K562 (cell line): ENCODE data around the gene CYB5RL. TPM values are rescaled to one million over a fixed set of nuclear protein-coding genes. Genes with fewer than 3 reads are reported as not detected.
A peak's percentile ranks its signal among the peaks of the same experiment; 100 is the strongest.

Source experiments
- ATAC-seq: fragments of 200-7000 bp; cut with Tn5 transposase; 3 replicates; pipeline ENCODE4 v1.9.1; 2020; ENCODE audit warnings: moderate library complexity
- BruUV-seq: library from RNA; stranded (reverse); fragments of 400-500 nt; replicated peaks from 2 replicates; lab custom pipeline; 2021; lab: Mats Ljungman, UMichigan
- CTCF ChIA-PET: fragments of 300-600 bp; formaldehyde crosslinking; extraction: SDS; loops from one replicate; lab custom pipeline; 2021; ENCODE audit warnings: low intra/inter-chr PET ratio; lab: Yijun Ruan, JAX
- POLR2A ChIA-PET: fragments of 300-600, 350-650 bp; sonication (Branson Sonifier 250); formaldehyde crosslinking; extraction: SDS; loops from one replicate; lab custom pipeline; 2021; ENCODE audit warnings: antibody characterized with exemption, inconsistent platforms; lab: Yijun Ruan, JAX
- DNase-seq, 4 experiments: peaks; one replicate each; pipeline versions ENCODE4 v3.0.0 to v3.0.0-alpha.2; 2011 to 2018; ENCODE audit warnings: low spot score in 3 of 4, mixed read lengths in 3 of 4; ENCODE audit errors: extremely low read depth in 1 of 4
- FAIRE-seq: peaks from 2 replicates; lab custom pipeline; 2011; peaks lifted over from hg19 to GRCh38; lab: Jason Lieb, UNC
- H2AFZ ChIP-seq: 2 replicates; pipeline ENCODE4 v1.6.0; 2011; ENCODE audit warnings: low read depth, low read length, control low read depth, inconsistent platforms
- H3K27ac ChIP-seq: fragments of 200-600 bp; 3 replicates; pipeline ENCODE4 v1.8.0; 2011; ENCODE audit warnings: low read depth, mild to moderate bottlenecking, control low read depth, inconsistent platforms, low read length, moderate library complexity, mixed read lengths; ENCODE audit errors: extremely low read depth
- H3K27me3 ChIP-seq, 2 experiments: fragments of 300-600 bp in 1 of 2; 2 replicates in 1 of 2; 3 replicates in 1 of 2; pipeline versions ENCODE4 v1.6.0 to v1.8.0; 2011; ENCODE audit warnings: inconsistent platforms in 2 of 2, low read length in 2 of 2, mild to moderate bottlenecking in 1 of 2, mixed read lengths in 1 of 2, moderate library complexity in 1 of 2; ENCODE audit not compliant: control insufficient read depth in 2 of 2, insufficient read depth in 2 of 2
- H3K36me3 ChIP-seq: fragments of 300-600 bp; 3 replicates; pipeline ENCODE4 v1.8.0; 2011; ENCODE audit warnings: mild to moderate bottlenecking, low read length, inconsistent platforms; ENCODE audit not compliant: control insufficient read depth, insufficient read depth
- H3K4me1 ChIP-seq, 2 experiments: fragments of 200-600 bp in 1 of 2; replicated peaks in 1 of 2; 2 replicates in 1 of 2; 3 replicates in 1 of 2; pipeline versions ENCODE4 v1.5.1 to v1.8.0; 2011; ENCODE audit warnings: inconsistent platforms in 2 of 2, low read length in 2 of 2, mild to moderate bottlenecking in 1 of 2, mixed read lengths in 1 of 2, moderate library complexity in 1 of 2; ENCODE audit not compliant: control insufficient read depth in 2 of 2, insufficient read depth in 2 of 2
- H3K4me2 ChIP-seq: 2 replicates; pipeline ENCODE4 v1.6.1; 2011; ENCODE audit warnings: low read length, control low read depth, inconsistent platforms, mixed read lengths; ENCODE audit not compliant: insufficient read depth
- H3K4me3 ChIP-seq: fragments of 200-600 bp; sonication (generic), shearing (Covaris generic); 2 replicates; pipeline ENCODE4 v1.5.1; 2016; ENCODE audit warnings: control low read depth, inconsistent platforms
- H3K79me2 ChIP-seq: fragments of 200-600 bp; 3 replicates; pipeline ENCODE4 v1.8.0; 2011; ENCODE audit warnings: low read length, inconsistent platforms; ENCODE audit not compliant: control insufficient read depth, insufficient read depth
- H3K9ac ChIP-seq, 2 experiments: 2 replicates each; pipeline versions ENCODE4 v1.6.0 to v1.6.1; 2011; ENCODE audit warnings: low read depth in 2 of 2, low read length in 2 of 2, control low read depth in 1 of 2, inconsistent platforms in 1 of 2, mild to moderate bottlenecking in 1 of 2, mixed read lengths in 1 of 2; ENCODE audit not compliant: insufficient read depth in 1 of 2
- H3K9me1 ChIP-seq: one replicate; pipeline ENCODE4 v1.6.0; 2011; ENCODE audit warnings: inconsistent platforms, mild to moderate bottlenecking, low read length, moderate library complexity; ENCODE audit not compliant: control insufficient read depth, insufficient read depth
- H3K9me3 ChIP-seq: replicated peaks from 2 replicates; pipeline ENCODE4 v1.5.1; 2011; ENCODE audit warnings: low read depth, low read length, inconsistent platforms; ENCODE audit not compliant: control insufficient read depth, insufficient read depth
- H4K20me1 ChIP-seq: replicated peaks from 2 replicates; pipeline ENCODE4 v1.6.1; 2011; ENCODE audit warnings: low read length, inconsistent platforms, mixed read lengths; ENCODE audit not compliant: control insufficient read depth, insufficient read depth
- DNMT1 ChIP-seq: fragments of 450-650 bp; IDR thresholded peaks from 2 replicates; pipeline ENCODE4 v1.6.1; 2016; ENCODE audit warnings: antibody characterized with exemption, mild to moderate bottlenecking
- HNRNPLL ChIP-seq: fragments of 200-400 bp; formaldehyde crosslinking; IDR thresholded peaks from 2 replicates; pipeline ENCODE4 v1.6.1; 2017; ENCODE audit warnings: low read length, low read depth, mild to moderate bottlenecking; ENCODE audit not compliant: poor library complexity, severe bottlenecking
- KDM1A ChIP-seq, 2 experiments: fragments of 450-650 bp; IDR thresholded peaks; 2 replicates each; pipeline ENCODE4 v1.6.1; 2016; ENCODE audit warnings: mild to moderate bottlenecking in 2 of 2
- NFYB ChIP-seq: IDR thresholded peaks from 2 replicates; pipeline ENCODE4 v1.6.1; 2011; ENCODE audit warnings: mild to moderate bottlenecking, moderate library complexity; ENCODE audit not compliant: insufficient read length; ENCODE audit errors: extremely low read depth
- SIN3B ChIP-seq: fragments of 450-650 bp; IDR thresholded peaks from 2 replicates; pipeline ENCODE4 v1.6.1; 2017; ENCODE audit warnings: low read depth, mild to moderate bottlenecking, moderate library complexity
- ZNF175 ChIP-seq: fragments of 200-800 bp; sonication (Bioruptor generic); IDR thresholded peaks from 2 replicates; pipeline ENCODE4 v1.6.1; 2016; ENCODE audit warnings: low read depth, mild to moderate bottlenecking, missing genetic modification characterization, missing compliant biosample characterization
- ZNF57 ChIP-seq: fragments of 450-650 bp; formaldehyde crosslinking; IDR thresholded peaks from 2 replicates; pipeline ENCODE4 v1.4.0; 2020; ENCODE audit warnings: mild to moderate bottlenecking, moderate library complexity
- WGBS: fragments of 100-300 bp; shearing (Covaris generic); methylation state at CpG from one replicate; pipeline ENCODE4 v1.1.6; 2016; ENCODE audit warnings: low coverage, mixed read lengths; ENCODE audit not compliant: insufficient coverage; ENCODE audit errors: missing lambda C conversion rate; 5-methylcytosine and 5-hydroxymethylcytosine counted together
- in situ Hi-C: fragments of 300-500 bp; cut with MboI; formaldehyde crosslinking; loops from 4 replicates; pipeline ENCODE4 v1.15.0; 2018; ENCODE audit warnings: inconsistent platforms, mixed read lengths
- intact Hi-C: fragments of 100-400 bp; cut with micrococcal nuclease; formaldehyde crosslinking; loops from 2 replicates; pipeline ENCODE4 v1.14.2; 2022
- polyA plus RNA-seq, 8 experiments: library from polyadenylated mRNA; depleted of rRNA in 4 of 8; stranded (reverse) in 5 of 8; unstranded in 3 of 8; fragments of >200 nt; fragmentation: Nextera tagmentation in 2 of 8; fragmentation: Illumina TruSeq in 1 of 8; extraction: Ambion mirVana in 2 of 8; extraction: Trizol in 1 of 8; gene quantifications; 2 replicates each; pipeline versions ENCODE4 v1.2.1 to v1.2.3, GENCODE V29; 2011 to 2014; ENCODE audit warnings: inconsistent platforms in 1 of 8, missing spikeins in 1 of 8
- total RNA-seq, 7 experiments: library from RNA; depleted of rRNA in 6 of 7; stranded (reverse); fragments of >200 nt in 6 of 7; fragmentation: Illumina TruSeq in 2 of 7; extraction: Trizol in 2 of 7; gene quantifications; 2 replicates each; pipeline versions ENCODE4 v1.2.1 to v1.2.3, GENCODE V29; 2011 to 2021; ENCODE audit warnings: low replicate concordance in 1 of 7
- TF ChIP-seq, protein P1 (sequence below): sonication (generic); formaldehyde crosslinking; IDR thresholded peaks from 2 replicates; pipeline ENCODE4 v1.8.0; 2023; ENCODE audit warnings: mild to moderate bottlenecking, missing genetic modification reagents
- TF ChIP-seq, protein P2 (sequence below), 2 experiments: IDR thresholded peaks in 1 of 2; conservative IDR thresholded peaks in 1 of 2; 2 replicates each; pipeline ENCODE4 v1.6.1; 2016; ENCODE audit warnings: low read depth in 2 of 2, mild to moderate bottlenecking in 1 of 2, missing compliant biosample characterization in 1 of 2, missing genetic modification characterization in 1 of 2, moderate library complexity in 1 of 2

The CYB5RL gene
- total and polyA plus RNA-seq, 9 of the 15 experiments (the other 6 are each of a cell fraction or from before 2014, with no cell fraction given): 7.9 to 18.0 (median 11.2) TPM

DNA sequence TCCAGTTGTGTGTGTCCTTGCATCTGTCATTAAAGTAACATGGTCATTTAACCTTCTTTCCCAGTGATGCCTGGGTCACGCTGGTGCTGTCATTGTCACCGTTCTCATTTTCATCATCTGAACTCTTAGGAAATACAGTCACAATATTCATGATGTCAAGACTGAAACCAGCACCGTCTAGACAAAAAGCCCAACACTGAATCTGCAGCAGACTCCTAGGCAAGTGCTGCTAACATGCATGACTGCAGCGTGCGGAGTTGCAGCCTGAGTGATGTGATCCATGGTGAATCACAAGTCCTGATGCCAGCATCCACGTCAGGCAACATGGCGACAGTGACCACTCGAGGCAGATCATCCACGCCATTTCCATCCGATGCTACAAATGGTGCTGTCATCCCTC is 37.8 kb upstream of the CYB5RL start:
- no TSS peak for BruUV-seq
- H3K4me1 ChIP-seq: no peaks in the 10 kb centered on the region
- no peaks in the 10 kb centered on the region for H3K9me1 ChIP-seq
- ChIA-PET POLR2A (interaction anchor here (1.0 kb wide), 1 partner anchor 37 kb away, joined by 3 read pairs; the partner anchor contains the start of gene MRPL37), CTCF (no interaction called here)
- intact Hi-C loops: no loop called here
- FAIRE-seq (peak; percentile 35), DNase-seq (no peak), ATAC-seq (no peak)
- H3K27me3 ChIP-seq: no peaks in the 10 kb centered on the region
- H3K4me3 ChIP-seq: no peak overlapping the region
- no peaks in the 10 kb centered on the region for H3K9me3 ChIP-seq
- WGBS: 93% methylated on average over 10 of the region's 10 CpGs
- H2AFZ ChIP-seq: no peak overlapping the region
- H3K4me2 ChIP-seq: no peak overlapping the region
- TF ChIP-seq ZNF175 (CRISPR knock-in tag): no peak
- no peak for TF ChIP-seq SIN3B
- TF ChIP-seq NFYB: no peak
- no peak for TF ChIP-seq ZNF57 (CRISPR knock-in tag)
- TF ChIP-seq DNMT1: no peak
- H3K27ac ChIP-seq: no peak overlapping the region
- in situ Hi-C loops: no loop called here
- H3K79me2 ChIP-seq: no peaks in the 10 kb centered on the region
- 0 out of 4 replicates have a peak overlapping the region, but pooled peaks of 1 of the 2 experiments have one; percentile 65 for H3K9ac ChIP-seq
- H4K20me1 ChIP-seq: no peaks in the 10 kb centered on the region
- H3K36me3 ChIP-seq: peaks cover 57% of the 10 kb centered on the region

DNA sequence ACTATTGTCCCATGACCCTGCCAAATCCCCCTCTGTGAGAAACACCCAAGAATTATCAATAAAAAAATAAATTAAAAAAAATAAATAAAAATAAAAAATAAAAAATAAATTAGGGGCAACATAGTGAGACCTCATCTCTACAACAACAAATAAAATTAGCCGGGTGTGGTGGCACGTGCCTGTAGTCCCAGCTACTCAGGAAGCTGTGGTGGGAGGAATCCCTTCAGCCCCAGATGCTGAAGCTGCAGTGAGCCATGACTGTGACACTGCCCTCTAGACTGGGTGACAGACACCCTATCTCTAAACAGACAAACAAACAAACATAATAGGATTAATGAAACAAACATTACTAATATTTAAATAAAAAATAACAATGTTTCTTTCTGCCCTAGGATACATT is 34.5 kb upstream of the CYB5RL start:
- POLR2A ChIA-PET: interaction anchor here (0.6 kb wide), 1 partner anchor 453 kb away, joined by 5 read pairs; no protein-coding TSS in a partner anchor
- TF ChIP-seq HNRNPLL (no peak), KDM1A (IDR thresholded peaks at IDR 0.05) (no peak)
- TF ChIP-seq, protein P1, sequence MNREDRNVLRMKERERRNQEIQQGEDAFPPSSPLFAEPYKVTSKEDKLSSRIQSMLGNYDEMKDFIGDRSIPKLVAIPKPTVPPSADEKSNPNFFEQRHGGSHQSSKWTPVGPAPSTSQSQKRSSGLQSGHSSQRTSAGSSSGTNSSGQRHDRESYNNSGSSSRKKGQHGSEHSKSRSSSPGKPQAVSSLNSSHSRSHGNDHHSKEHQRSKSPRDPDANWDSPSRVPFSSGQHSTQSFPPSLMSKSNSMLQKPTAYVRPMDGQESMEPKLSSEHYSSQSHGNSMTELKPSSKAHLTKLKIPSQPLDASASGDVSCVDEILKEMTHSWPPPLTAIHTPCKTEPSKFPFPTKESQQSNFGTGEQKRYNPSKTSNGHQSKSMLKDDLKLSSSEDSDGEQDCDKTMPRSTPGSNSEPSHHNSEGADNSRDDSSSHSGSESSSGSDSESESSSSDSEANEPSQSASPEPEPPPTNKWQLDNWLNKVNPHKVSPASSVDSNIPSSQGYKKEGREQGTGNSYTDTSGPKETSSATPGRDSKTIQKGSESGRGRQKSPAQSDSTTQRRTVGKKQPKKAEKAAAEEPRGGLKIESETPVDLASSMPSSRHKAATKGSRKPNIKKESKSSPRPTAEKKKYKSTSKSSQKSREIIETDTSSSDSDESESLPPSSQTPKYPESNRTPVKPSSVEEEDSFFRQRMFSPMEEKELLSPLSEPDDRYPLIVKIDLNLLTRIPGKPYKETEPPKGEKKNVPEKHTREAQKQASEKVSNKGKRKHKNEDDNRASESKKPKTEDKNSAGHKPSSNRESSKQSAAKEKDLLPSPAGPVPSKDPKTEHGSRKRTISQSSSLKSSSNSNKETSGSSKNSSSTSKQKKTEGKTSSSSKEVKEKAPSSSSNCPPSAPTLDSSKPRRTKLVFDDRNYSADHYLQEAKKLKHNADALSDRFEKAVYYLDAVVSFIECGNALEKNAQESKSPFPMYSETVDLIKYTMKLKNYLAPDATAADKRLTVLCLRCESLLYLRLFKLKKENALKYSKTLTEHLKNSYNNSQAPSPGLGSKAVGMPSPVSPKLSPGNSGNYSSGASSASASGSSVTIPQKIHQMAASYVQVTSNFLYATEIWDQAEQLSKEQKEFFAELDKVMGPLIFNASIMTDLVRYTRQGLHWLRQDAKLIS: no peak
- TF ChIP-seq, protein P2, sequence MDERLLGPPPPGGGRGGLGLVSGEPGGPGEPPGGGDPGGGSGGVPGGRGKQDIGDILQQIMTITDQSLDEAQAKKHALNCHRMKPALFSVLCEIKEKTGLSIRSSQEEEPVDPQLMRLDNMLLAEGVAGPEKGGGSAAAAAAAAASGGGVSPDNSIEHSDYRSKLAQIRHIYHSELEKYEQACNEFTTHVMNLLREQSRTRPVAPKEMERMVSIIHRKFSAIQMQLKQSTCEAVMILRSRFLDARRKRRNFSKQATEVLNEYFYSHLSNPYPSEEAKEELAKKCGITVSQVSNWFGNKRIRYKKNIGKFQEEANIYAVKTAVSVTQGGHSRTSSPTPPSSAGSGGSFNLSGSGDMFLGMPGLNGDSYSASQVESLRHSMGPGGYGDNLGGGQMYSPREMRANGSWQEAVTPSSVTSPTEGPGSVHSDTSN (CRISPR knock-in tag; IDR thresholded peaks at IDR 0.05; ENCODE audit: low read depth): no peak
- TF ChIP-seq, protein P2 (tag; conservative IDR thresholded peaks at IDR 0.05; ENCODE audit: low read depth): no peak

More for the DNA sequence above, 34.5 kb upstream of the CYB5RL start:
- H3K9ac ChIP-seq: no peak overlapping the region
- H3K4me1 ChIP-seq: peaks cover 9 to 23% of the 10 kb centered on the region in 2 experiments
- H3K9me1 ChIP-seq: no peaks in the 10 kb centered on the region
- H3K27me3 ChIP-seq: no peaks in the 10 kb centered on the region
- CTCF ChIA-PET: no interaction called here
- H2AFZ ChIP-seq: no peak overlapping the region
- no peak overlapping the region for H3K4me2 ChIP-seq
- ATAC-seq (no peak), FAIRE-seq (no peak), DNase-seq (no peak)
- BruUV-seq: no TSS peak
- no peaks in the 10 kb centered on the region for H3K79me2 ChIP-seq
- peaks cover 11% of the 10 kb centered on the region for H4K20me1 ChIP-seq
- 82% methylated on average over 2 of the region's 2 CpGs for WGBS
- intact Hi-C loops (no loop called here), in situ Hi-C loops (no loop called here)
- no peaks in the 10 kb centered on the region for H3K9me3 ChIP-seq
- no peak overlapping the region for H3K27ac ChIP-seq
- H3K4me3 ChIP-seq: no peak overlapping the region
- H3K36me3 ChIP-seq: peaks cover 46% of the 10 kb centered on the region
